SK-N-SH (cell line): ENCODE results near the gene ING2. TPM values are rescaled to one million over a fixed set of nuclear protein-coding genes. Genes with fewer than 3 reads are reported as not detected.

Experiments
- CTCF ChIA-PET: fragments of 300-600, 350-600 bp; formaldehyde crosslinking; extraction: SDS; loops from one replicate; lab custom pipeline; 2021; lab: Yijun Ruan, JAX
- POLR2A ChIA-PET: fragments of 350-600 bp; sonication (Branson Sonifier 250); formaldehyde crosslinking; extraction: SDS; loops from one replicate; lab custom pipeline; 2020; ENCODE audit warnings: antibody characterized with exemption, inconsistent platforms; lab: Yijun Ruan, JAX
- DNase-seq: peaks from one replicate; pipeline ENCODE4 v3.0.0; 2012
- H2AFZ ChIP-seq: fragments of 200-600 bp; sonication (generic); 2 replicates; pipeline ENCODE4 v1.8.1; 2016; ENCODE audit warnings: antibody characterized with exemption, mild to moderate bottlenecking, low read depth
- H3F3A ChIP-seq: fragments of 200-600 bp; sonication (generic); replicated peaks from 2 replicates; pipeline ENCODE3; 2016; ENCODE audit warnings: antibody characterized with exemption, mild to moderate bottlenecking; ENCODE audit not compliant: insufficient read depth
- H3K27ac ChIP-seq, 2 experiments: fragments of 200-500 bp in 1 of 2; fragments of 200-600 bp in 1 of 2; sonication (Bioruptor generic) in 1 of 2; sonication (generic), shearing (Covaris generic) in 1 of 2; 2 replicates each; pipeline versions ENCODE4 v1.5.1 to v1.6.1; 2014 to 2016; ENCODE audit warnings: low read depth in 2 of 2, inconsistent platforms in 1 of 2, low read length in 1 of 2, mild to moderate bottlenecking in 1 of 2, mixed read lengths in 1 of 2
- H3K27me3 ChIP-seq: fragments of 200-600 bp; sonication (generic), shearing (Covaris generic); 2 replicates; pipeline ENCODE4 v1.6.1; 2016; ENCODE audit warnings: mixed run types; ENCODE audit not compliant: insufficient read depth
- H3K36me3 ChIP-seq, 2 experiments: fragments of 200-500 bp in 1 of 2; fragments of 200-600 bp in 1 of 2; sonication (Bioruptor generic) in 1 of 2; sonication (generic) in 1 of 2; replicated peaks in 1 of 2; 2 replicates each; pipeline versions ENCODE3 to v1.5.1; 2014 to 2016; ENCODE audit warnings: low read length in 1 of 2, mild to moderate bottlenecking in 1 of 2; ENCODE audit not compliant: insufficient read depth in 2 of 2, control insufficient read depth in 1 of 2
- H3K4me1 ChIP-seq, 2 experiments: fragments of 200-500 bp in 1 of 2; fragments of 200-600 bp in 1 of 2; sonication (Bioruptor generic) in 1 of 2; sonication (generic), shearing (Covaris generic) in 1 of 2; 2 replicates each; pipeline versions ENCODE4 v1.5.1 to v1.6.1; 2014 to 2016; ENCODE audit warnings: low read depth in 1 of 2, low read length in 1 of 2, mixed run types in 1 of 2; ENCODE audit not compliant: insufficient read depth in 2 of 2, control insufficient read depth in 1 of 2
- H3K4me2 ChIP-seq: fragments of 200-600 bp; sonication (generic), shearing (Covaris generic); 2 replicates; pipeline ENCODE4 v1.6.1; 2017; ENCODE audit warnings: mixed run types
- H3K4me3 ChIP-seq, 2 experiments: fragments of 200-500 bp in 1 of 2; fragments of 200-600 bp in 1 of 2; sonication (Bioruptor generic) in 1 of 2; sonication (generic), shearing (Covaris generic) in 1 of 2; 2 replicates each; pipeline versions ENCODE4 v1.5.1 to v1.8.1; 2014 to 2016; ENCODE audit warnings: low read depth in 2 of 2, inconsistent platforms in 1 of 2, low read length in 1 of 2, mild to moderate bottlenecking in 1 of 2, mixed read lengths in 1 of 2, moderate library complexity in 1 of 2
- H3K79me2 ChIP-seq: fragments of 200-600 bp; sonication (generic); 2 replicates; pipeline ENCODE4 v1.8.1; 2017; ENCODE audit warnings: mild to moderate bottlenecking; ENCODE audit not compliant: insufficient read depth
- H3K9ac ChIP-seq: fragments of 200-600 bp; sonication (generic); 2 replicates; pipeline ENCODE4 v1.6.1; 2017; ENCODE audit warnings: mixed run types
- H3K9me2 ChIP-seq: fragments of 200-600 bp; sonication (generic); 2 replicates; pipeline ENCODE4 v1.6.1; 2017; ENCODE audit warnings: mixed run types
- H3K9me3 ChIP-seq: fragments of 200-600 bp; sonication (generic); 2 replicates; pipeline ENCODE4 v1.6.1; 2017; ENCODE audit warnings: mixed run types, mild to moderate bottlenecking, moderate library complexity
- H4K20me1 ChIP-seq: fragments of 200-600 bp; sonication (generic); 2 replicates; pipeline ENCODE4 v1.6.1; 2017; ENCODE audit warnings: mild to moderate bottlenecking, mixed run types; ENCODE audit not compliant: insufficient read depth
- CTCF ChIP-seq: fragments of 200-600 bp; sonication (generic); IDR thresholded peaks from 2 replicates; pipeline ENCODE4 v1.6.1; 2017; ENCODE audit warnings: antibody characterized with exemption, mild to moderate bottlenecking, moderate library complexity
- EZH2phosphoT487 ChIP-seq: fragments of 200-600 bp; sonication (generic); IDR thresholded peaks from 2 replicates; pipeline ENCODE4 v1.6.1; 2017; ENCODE audit warnings: low read depth, mixed run types, mild to moderate bottlenecking, antibody characterized with exemption, moderate library complexity, borderline replicate concordance
- FOSL2 ChIP-seq: IDR thresholded peaks from 2 replicates; pipeline ENCODE4 v1.4.0; 2012; ENCODE audit warnings: low read depth, mild to moderate bottlenecking, moderate library complexity, borderline replicate concordance
- FOXM1 ChIP-seq: IDR thresholded peaks from 2 replicates; pipeline ENCODE4 v1.4.0; 2012; ENCODE audit warnings: low read depth, mild to moderate bottlenecking
- GATA2 ChIP-seq: sonication (generic); formaldehyde crosslinking; IDR thresholded peaks from 2 replicates; pipeline ENCODE4 v1.5.0; 2020; ENCODE audit warnings: mild to moderate bottlenecking, missing genetic modification reagents
- JUND ChIP-seq: IDR thresholded peaks from 2 replicates; pipeline ENCODE4 v1.4.0; 2012
- MXI1 ChIP-seq: IDR thresholded peaks from 2 replicates; pipeline ENCODE4 v1.6.1; 2012; ENCODE audit warnings: mild to moderate bottlenecking, low read depth, low read length, improper control_type of control experiment
- NRF1 ChIP-seq: IDR thresholded peaks from 2 replicates; pipeline ENCODE4 v1.6.1; 2012; ENCODE audit warnings: low read depth, mild to moderate bottlenecking, low read length
- REST ChIP-seq: IDR thresholded peaks from 2 replicates; pipeline ENCODE4 v1.6.1; 2012; ENCODE audit warnings: mild to moderate bottlenecking, low read depth, low read length, moderate library complexity
- RXRA ChIP-seq: IDR thresholded peaks from 2 replicates; pipeline ENCODE4 v1.4.0; 2012; ENCODE audit warnings: low read depth, mild to moderate bottlenecking, borderline replicate concordance
- SIN3A ChIP-seq: IDR thresholded peaks from 2 replicates; pipeline ENCODE4 v1.6.1; 2012; ENCODE audit warnings: low read depth, mild to moderate bottlenecking, low read length, moderate library complexity, borderline replicate concordance
- YY1 ChIP-seq: IDR thresholded peaks from 2 replicates; pipeline ENCODE4 v1.4.0; 2012; ENCODE audit warnings: low read depth, mild to moderate bottlenecking
- WGBS: methylation state at CpG from one replicate; pipeline ENCODE4 v1.1.6; 2017; ENCODE audit warnings: low lambda C conversion rate; 5-methylcytosine and 5-hydroxymethylcytosine counted together
- polyA plus RNA-seq, 3 experiments: library from polyadenylated mRNA; depleted of rRNA; stranded (reverse); fragments of >200 nt; gene quantifications; 2 replicates each; pipeline ENCODE4 v1.2.3, GENCODE V29; 2012
- TF ChIP-seq, protein P1 (sequence below): fragments of 150-350 bp; IDR thresholded peaks from 2 replicates; pipeline ENCODE4 v1.6.1; 2016; ENCODE audit warnings: mild to moderate bottlenecking, low read depth, low read length
- TF ChIP-seq, protein P2 (sequence below): IDR thresholded peaks from 2 replicates; pipeline ENCODE4 v1.4.0; 2012; ENCODE audit warnings: low read depth, borderline replicate concordance
- TF ChIP-seq, protein P3 (sequence below): IDR thresholded peaks from 2 replicates; pipeline ENCODE4; 2012

Gene ING2
- polyA plus RNA-seq, 1 of the 3 experiments (the other 2 are of a cell fraction), result 15.1 TPM

DNA sequence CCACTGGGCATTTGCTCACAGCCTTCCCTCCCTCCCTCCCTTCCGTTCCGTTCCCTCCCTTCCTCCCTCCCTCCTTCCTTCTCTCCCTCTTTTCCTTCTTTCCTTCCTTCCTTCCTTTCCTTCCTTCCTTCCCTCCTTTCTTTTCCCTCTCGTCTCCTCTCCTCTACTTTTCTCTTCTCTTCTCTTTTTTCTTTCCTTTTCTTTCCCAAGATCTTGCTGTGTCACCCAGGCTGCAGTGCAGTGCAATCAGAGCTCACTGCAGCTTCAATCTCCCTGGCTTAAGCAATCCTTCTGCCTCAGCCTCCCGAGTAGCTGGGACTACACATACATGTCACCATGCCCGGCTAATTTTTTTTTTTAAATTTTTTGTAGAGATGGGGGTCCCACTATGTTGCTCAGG, 26.7 kb upstream of the ING2 start:
- 64% methylated on average over 5 of the region's 5 CpGs for WGBS
- no peak overlapping the region for H2AFZ ChIP-seq
- ChIA-PET CTCF (no interaction called here), POLR2A (no interaction called here)
- H3K4me3 ChIP-seq, result no peak overlapping the region
- no peak overlapping the region for H3K4me2 ChIP-seq
- no peak overlapping the region for H3K27ac ChIP-seq
- TF ChIP-seq RXRA (no peak), FOXM1 (no peak), SIN3A (no peak), CTCF (no peak), GATA2 (no peak), JUND (no peak), NRF1 (no peak)
- TF ChIP-seq, protein P1, sequence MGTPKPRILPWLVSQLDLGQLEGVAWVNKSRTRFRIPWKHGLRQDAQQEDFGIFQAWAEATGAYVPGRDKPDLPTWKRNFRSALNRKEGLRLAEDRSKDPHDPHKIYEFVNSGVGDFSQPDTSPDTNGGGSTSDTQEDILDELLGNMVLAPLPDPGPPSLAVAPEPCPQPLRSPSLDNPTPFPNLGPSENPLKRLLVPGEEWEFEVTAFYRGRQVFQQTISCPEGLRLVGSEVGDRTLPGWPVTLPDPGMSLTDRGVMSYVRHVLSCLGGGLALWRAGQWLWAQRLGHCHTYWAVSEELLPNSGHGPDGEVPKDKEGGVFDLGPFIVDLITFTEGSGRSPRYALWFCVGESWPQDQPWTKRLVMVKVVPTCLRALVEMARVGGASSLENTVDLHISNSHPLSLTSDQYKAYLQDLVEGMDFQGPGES, result no peak
- no peak for DNase-seq
- no peaks in the 10 kb centered on the region for H3K9me2 ChIP-seq
- H3K36me3 ChIP-seq, result no peaks in the 10 kb centered on the region
- no peaks in the 10 kb centered on the region for H3K9me3 ChIP-seq
- H3F3A ChIP-seq, result no peaks in the 10 kb centered on the region
- H3K9ac ChIP-seq, result no peak overlapping the region
- H4K20me1 ChIP-seq, result no peaks in the 10 kb centered on the region
- H3K4me1 ChIP-seq, result no peaks in the 10 kb centered on the region
- H3K27me3 ChIP-seq, result no peaks in the 10 kb centered on the region
- H3K79me2 ChIP-seq, result no peaks in the 10 kb centered on the region

DNA sequence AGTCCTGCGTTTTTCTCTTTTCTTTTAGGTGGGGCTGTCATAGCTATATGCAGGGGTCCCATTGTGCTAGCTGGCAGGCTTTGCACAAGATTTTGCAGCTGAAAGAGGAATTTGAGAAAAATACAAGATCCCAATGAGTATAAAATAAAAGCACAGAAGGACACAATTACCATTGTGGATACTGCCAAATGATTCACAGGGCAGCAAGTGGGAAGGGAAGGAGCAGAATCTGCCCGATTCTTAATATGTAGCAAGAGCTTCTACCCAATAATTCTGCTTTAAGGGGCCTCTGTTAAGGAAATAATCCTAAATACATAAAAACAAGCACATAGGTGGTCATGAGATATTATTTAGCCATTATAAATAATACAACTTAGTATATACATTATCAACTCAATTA, 25.9 kb upstream of the ING2 start:
- Histone ChIP-seq H3K4me1 (no peaks in the 10 kb centered on the region), H3K27ac (no peak overlapping the region), H3K9me2 (no peaks in the 10 kb centered on the region), H3K4me3 (no peak overlapping the region), H3K9me3 (no peaks in the 10 kb centered on the region), H3K4me2 (no peak overlapping the region), H2AFZ (no peak overlapping the region), H3K27me3 (no peaks in the 10 kb centered on the region), H3K9ac (no peak overlapping the region), H3F3A (no peaks in the 10 kb centered on the region), H4K20me1 (no peaks in the 10 kb centered on the region), H3K36me3 (no peaks in the 10 kb centered on the region), H3K79me2 (no peaks in the 10 kb centered on the region)
- ChIA-PET POLR2A (no interaction called here), CTCF (interaction anchor here (1.4 kb wide), 1 partner anchor 122 kb away, joined by 3 read pairs; no protein-coding TSS in a partner anchor)
- WGBS, result 93% methylated on average over 2 of the region's 2 CpGs
- DNase-seq, result no peak
- TF ChIP-seq YY1 (no peak), MXI1 (no peak), RXRA (no peak), EZH2phosphoT487 (no peak), FOSL2 (no peak), GATA2 (no peak), FOXM1 (no peak), REST (no peak)
- TF ChIP-seq, protein P1, result no peak
- TF ChIP-seq, protein P2, sequence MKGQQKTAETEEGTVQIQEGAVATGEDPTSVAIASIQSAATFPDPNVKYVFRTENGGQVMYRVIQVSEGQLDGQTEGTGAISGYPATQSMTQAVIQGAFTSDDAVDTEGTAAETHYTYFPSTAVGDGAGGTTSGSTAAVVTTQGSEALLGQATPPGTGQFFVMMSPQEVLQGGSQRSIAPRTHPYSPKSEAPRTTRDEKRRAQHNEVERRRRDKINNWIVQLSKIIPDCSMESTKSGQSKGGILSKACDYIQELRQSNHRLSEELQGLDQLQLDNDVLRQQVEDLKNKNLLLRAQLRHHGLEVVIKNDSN, result no peak
- TF ChIP-seq, protein P3, sequence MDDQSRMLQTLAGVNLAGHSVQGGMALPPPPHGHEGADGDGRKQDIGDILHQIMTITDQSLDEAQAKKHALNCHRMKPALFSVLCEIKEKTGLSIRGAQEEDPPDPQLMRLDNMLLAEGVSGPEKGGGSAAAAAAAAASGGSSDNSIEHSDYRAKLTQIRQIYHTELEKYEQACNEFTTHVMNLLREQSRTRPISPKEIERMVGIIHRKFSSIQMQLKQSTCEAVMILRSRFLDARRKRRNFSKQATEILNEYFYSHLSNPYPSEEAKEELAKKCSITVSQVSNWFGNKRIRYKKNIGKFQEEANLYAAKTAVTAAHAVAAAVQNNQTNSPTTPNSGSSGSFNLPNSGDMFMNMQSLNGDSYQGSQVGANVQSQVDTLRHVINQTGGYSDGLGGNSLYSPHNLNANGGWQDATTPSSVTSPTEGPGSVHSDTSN, result no peak
